HG03520 (cell line): ENCODE data around the gene MARK3.

Experiments used
- ATAC-seq: cut with Tn5 transposase; IDR thresholded peaks from one replicate; pipeline ENCODE4 v1.9.1; 2021; ENCODE audit warnings: mild to moderate bottlenecking, moderate library complexity; ENCODE audit not compliant: unreplicated experiment

Gene MARK3

GRCh38 chr14:103545219-103545914 is 160.2 kb downstream of the MARK3 start:
- ATAC-seq, result no peak

- no peak for ATAC-seq
Observed at GRCh38 chr14:103545915-103546651, 160.9 kb downstream of the MARK3 start.

GRCh38 chr14:103546652-103547454 is 161.6 kb downstream of the MARK3 start:
- no peak for ATAC-seq

- no peak for ATAC-seq
Observed at GRCh38 chr14:103547455-103547940, 162.3 kb downstream of the MARK3 start.

- ATAC-seq, result no peak
Observed at GRCh38 chr14:103547941-103548462, 162.8 kb downstream of the MARK3 start.

GRCh38 chr14:103548463-103549351 is 163.5 kb downstream of the MARK3 start:
- ATAC-seq, result no peak

- ATAC-seq, result no peak
Observed at GRCh38 chr14:103549361-103550311, 164.4 kb downstream of the MARK3 start.

GRCh38 chr14:103550451-103551337 is 165.5 kb downstream of the MARK3 start:
- ATAC-seq, result no peak

GRCh38 chr14:103551338-103551762 is 166.1 kb downstream of the MARK3 start:
- ATAC-seq, result no peak

GRCh38 chr14:103552011-103552845 is 167.0 kb downstream of the MARK3 start:
- no peak for ATAC-seq

GRCh38 chr14:103552846-103553210 is 167.6 kb downstream of the MARK3 start:
- no peak for ATAC-seq
